HUDEP-2 (cell line): ENCODE measurements around the gene CLSTN2.
A peak's percentile ranks its signal among the peaks of the same experiment; 100 is the strongest.

Experiments used
- DNase-seq, 76 experiments: peaks; one replicate each; lab custom pipeline; 2025; ENCODE audit not compliant: unreplicated experiment in 76 of 76; lab: John Stamatoyannopoulos, UW

CLSTN2 gene

GRCh38 chr3:139935016-139935865 lies at the start of gene CLSTN2:
TSS of gene CLSTN2 (plus strand) at chr3:139935185.
- DNase-seq = peak in 17 of 76 experiments; percentile 1 to 48 (median 6)

- no peak for DNase-seq
These were observed 47.6 kb upstream of the CLSTN2 start for GRCh38 chr3:139887431-139887830.

GRCh38 chr3:139888561-139889140 lies 46.3 kb upstream of the CLSTN2 start:
- no peak for DNase-seq

- DNase-seq = no peak
These were observed 41.6 kb upstream of the CLSTN2 start for GRCh38 chr3:139893267-139893962.

- DNase-seq = no peak
These were observed 40.9 kb upstream of the CLSTN2 start for GRCh38 chr3:139893963-139894642.

GRCh38 chr3:139894643-139894989 lies 40.4 kb upstream of the CLSTN2 start:
- DNase-seq = no peak

GRCh38 chr3:139897759-139898158 lies 37.2 kb upstream of the CLSTN2 start:
- no peak for DNase-seq

- DNase-seq = no peak
These were observed 28.6 kb upstream of the CLSTN2 start for GRCh38 chr3:139906418-139906817.

- DNase-seq = no peak
These were observed 25.2 kb upstream of the CLSTN2 start for GRCh38 chr3:139909811-139910210.

- DNase-seq = no peak
These were observed 18.7 kb upstream of the CLSTN2 start for GRCh38 chr3:139916271-139916670.

- DNase-seq = no peak
These were observed 17.7 kb upstream of the CLSTN2 start for GRCh38 chr3:139917226-139917785.

GRCh38 chr3:139928708-139929505 lies 6.1 kb upstream of the CLSTN2 start:
- no peak for DNase-seq

- no peak for DNase-seq
These were observed 4.8 kb upstream of the CLSTN2 start for GRCh38 chr3:139930211-139930610.

GRCh38 chr3:139933766-139934165 lies 1.2 kb upstream of the CLSTN2 start:
- no peak for DNase-seq

GRCh38 chr3:139934613-139935015 lies 371 bp upstream of the CLSTN2 start:
- peak in 11 of 76 experiments; percentile 2 to 31 (median 5) for DNase-seq

- no peak for DNase-seq
These were observed 1.2 kb downstream of the CLSTN2 start for GRCh38 chr3:139935866-139936817.

GRCh38 chr3:139937674-139938279 lies 2.8 kb downstream of the CLSTN2 start:
- peak in 13 of 76 experiments; percentile 0 to 40 (median 10) for DNase-seq

- DNase-seq = no peak
These were observed 4.8 kb downstream of the CLSTN2 start for GRCh38 chr3:139939681-139940190.
